ENCODE results near the gene SPDYE18.
"Not testable (repeated sequence)": the region's sequence is repeated elsewhere in the genome, so short reads cannot be mapped to it uniquely, and the experiment has no call there.

SPDYE18 gene

GRCh38 chr7:77062557-77062956, at the start of gene SPDYE18:
SPDYE18 (minus strand) TSS chr7:77062558; CDS start chr7:77060512, 2,046 bp downstream.
- DNase-seq (ENCODE audit: low read depth) = not testable (repeated sequence)

- not testable (repeated sequence) for DNase-seq (ENCODE audit: low read depth)
Measured at GRCh38 chr7:77108362-77108761, 46.0 kb upstream of the SPDYE18 start.

GRCh38 chr7:77107659-77108058, 45.3 kb upstream of the SPDYE18 start:
- not testable (repeated sequence) for DNase-seq (ENCODE audit: low read depth)

- not testable (repeated sequence) for DNase-seq (ENCODE audit: low read depth)
Measured at GRCh38 chr7:77105904-77106303, 43.5 kb upstream of the SPDYE18 start.

- DNase-seq (ENCODE audit: low read depth) = not testable (repeated sequence)
Measured at GRCh38 chr7:77102671-77103070, 40.3 kb upstream of the SPDYE18 start.

GRCh38 chr7:77101187-77101586, 38.8 kb upstream of the SPDYE18 start:
- not testable (repeated sequence) for DNase-seq (ENCODE audit: low read depth)

- DNase-seq (ENCODE audit: low read depth) = not testable (repeated sequence)
Measured at GRCh38 chr7:77100501-77100900, 38.1 kb upstream of the SPDYE18 start.

- not testable (repeated sequence) for DNase-seq (ENCODE audit: low read depth)
Measured at GRCh38 chr7:77092301-77092700, 29.9 kb upstream of the SPDYE18 start.

GRCh38 chr7:77082192-77082591, 19.8 kb upstream of the SPDYE18 start:
- not testable (repeated sequence) for DNase-seq (ENCODE audit: low read depth)

GRCh38 chr7:77080236-77080635, 17.9 kb upstream of the SPDYE18 start:
- not testable (repeated sequence) for DNase-seq (ENCODE audit: low read depth)

GRCh38 chr7:77079624-77080023, 17.3 kb upstream of the SPDYE18 start:
- not testable (repeated sequence) for DNase-seq (ENCODE audit: low read depth)

- DNase-seq (ENCODE audit: low read depth) = peak; percentile 3
Measured at GRCh38 chr7:77079112-77079511, 16.8 kb upstream of the SPDYE18 start.

GRCh38 chr7:77077060-77077459, 14.7 kb upstream of the SPDYE18 start:
- DNase-seq (ENCODE audit: low read depth) = not testable (repeated sequence)

- not testable (repeated sequence) for DNase-seq (ENCODE audit: low read depth)
Measured at GRCh38 chr7:77074786-77075396, 12.5 kb upstream of the SPDYE18 start.

- not testable (repeated sequence) for DNase-seq (ENCODE audit: low read depth)
Measured at GRCh38 chr7:77071108-77071507, 8.8 kb upstream of the SPDYE18 start.

- DNase-seq (ENCODE audit: low read depth) = not testable (repeated sequence)
Measured at GRCh38 chr7:77065869-77066268, 3.5 kb upstream of the SPDYE18 start.

- DNase-seq (ENCODE audit: low read depth) = not testable (repeated sequence)
Measured at GRCh38 chr7:77063732-77064131, 1.4 kb upstream of the SPDYE18 start.

GRCh38 chr7:77032261-77032660, 30.1 kb downstream of the SPDYE18 start, which contains the start of gene SPDYE17:
SPDYE17 (minus strand) TSS chr7:77032361; CDS start chr7:77030570, 1,791 bp downstream.
- DNase-seq (ENCODE audit: low read depth) = not testable (repeated sequence)

- not testable (repeated sequence) for DNase-seq (ENCODE audit: low read depth)
Measured at GRCh38 chr7:77026349-77026748, 36.0 kb downstream of the SPDYE18 start.

- not testable (repeated sequence) for DNase-seq (ENCODE audit: low read depth)
Measured at GRCh38 chr7:77010074-77010680, 52.2 kb downstream of the SPDYE18 start.

GRCh38 chr7:77008000-77008399, 54.4 kb downstream of the SPDYE18 start:
- peak; percentile 28 for DNase-seq (ENCODE audit: low read depth)

- not testable (repeated sequence) for DNase-seq (ENCODE audit: low read depth)
Measured at GRCh38 chr7:77006127-77007110, 55.9 kb downstream of the SPDYE18 start.
